Fibroblast of villous mesenchyme (primary cell): Measurements from ENCODE around the gene RNF152. TPM values are rescaled to one million over a fixed set of nuclear protein-coding genes. Genes with fewer than 3 reads are reported as not detected.
A peak's percentile ranks its signal among the peaks of the same experiment; 100 is the strongest.

Experiments
- DNase-seq: peaks from one replicate; pipeline ENCODE4 v3.0.0-alpha.2; 2010; ENCODE audit warnings: low read depth
- H3K4me3 ChIP-seq: 2 replicates; pipeline ENCODE4 v1.5.1; 2011; ENCODE audit warnings: low read depth, mild to moderate bottlenecking, low read length
- CTCF ChIP-seq: IDR thresholded peaks from 2 replicates; pipeline ENCODE4 v1.5.1; 2012; ENCODE audit warnings: low read depth, mild to moderate bottlenecking, low read length; ENCODE audit not compliant: insufficient read depth
- total RNA-seq: library from RNA; depleted of rRNA; stranded (reverse); fragments of >200 nt; gene quantifications from 2 replicates; pipeline ENCODE4 v1.2.3, GENCODE V29; 2012

Gene RNF152
- total RNA-seq, 1 donor = 11.7 TPM

GRCh38 chr18:61869636-61870035, 23.2 kb downstream of the RNF152 start:
- no peak overlapping the region for H3K4me3 ChIP-seq
- peak; percentile 74 for DNase-seq
- no peak for TF ChIP-seq CTCF

GRCh38 chr18:61865466-61866175, 27.2 kb downstream of the RNF152 start:
- TF ChIP-seq CTCF = no peak
- peak; percentile 58 for DNase-seq

GRCh38 chr18:61861372-61861771, 31.4 kb downstream of the RNF152 start:
- H3K4me3 ChIP-seq = no peak overlapping the region
- TF ChIP-seq CTCF = no peak
- DNase-seq = no peak

More at GRCh38 chr18:61865466-61866175, 27.2 kb downstream of the RNF152 start:
- no peak overlapping the region for H3K4me3 ChIP-seq

- peak; percentile 30 for DNase-seq
- no peak overlapping the region for H3K4me3 ChIP-seq
- no peak for TF ChIP-seq CTCF
These were observed 32.5 kb downstream of the RNF152 start for GRCh38 chr18:61860302-61860701.

- TF ChIP-seq CTCF = no peak
- no peak overlapping the region for H3K4me3 ChIP-seq
These were observed 33.7 kb downstream of the RNF152 start for GRCh38 chr18:61859113-61859512.

GRCh38 chr18:61856678-61857077, 36.1 kb downstream of the RNF152 start:
- TF ChIP-seq CTCF = no peak

More at GRCh38 chr18:61859113-61859512, 33.7 kb downstream of the RNF152 start:
- no peak for DNase-seq

More at GRCh38 chr18:61856678-61857077, 36.1 kb downstream of the RNF152 start:
- DNase-seq = no peak
- H3K4me3 ChIP-seq = no peak overlapping the region
